Neural progenitor cell (in vitro differentiated cells): ENCODE measurements around the gene CARMIL1.

ENCODE experiments used
- CTCF ChIP-seq: fragments of 200-600 bp; sonication (generic); IDR thresholded peaks from 2 replicates; pipeline ENCODE4 v1.5.1; 2017; ENCODE audit warnings: antibody characterized with exemption, mild to moderate bottlenecking
- EZH2 ChIP-seq: fragments of 200-600 bp; sonication (generic); IDR thresholded peaks from 2 replicates; pipeline ENCODE4 v1.6.1; 2017; ENCODE audit warnings: antibody characterized with exemption, mild to moderate bottlenecking, moderate library complexity
- EZH2phosphoT487 ChIP-seq: fragments of 200-600 bp; sonication (generic); IDR thresholded peaks from 2 replicates; pipeline ENCODE4 v1.6.1; 2017; ENCODE audit warnings: antibody characterized with exemption

GRCh38 chr6:25369036-25369432 is 89.9 kb downstream of the CARMIL1 start:
- TF ChIP-seq CTCF (no peak), EZH2 (no peak), EZH2phosphoT487 (no peak)
